HCT116 (cell line): ENCODE measurements around the gene SLBP. TPM values are rescaled to one million over a fixed set of nuclear protein-coding genes. Genes with fewer than 3 reads are reported as not detected.

Experiments
- ATAC-seq: fragments of 200-7000 bp; cut with Tn5 transposase; 2 replicates; pipeline ENCODE4 v1.9.1; 2020; ENCODE audit warnings: mild to moderate bottlenecking, moderate library complexity
- BruUV-seq: library from RNA; stranded (reverse); fragments of 400-500 nt; replicated peaks from 2 replicates; lab custom pipeline; 2021; lab: Mats Ljungman, UMichigan
- CTCF ChIA-PET: fragments of 300-600 bp; sonication (Branson Sonifier 250); formaldehyde crosslinking; loops from one replicate; lab custom pipeline; 2021; ENCODE audit warnings: antibody characterized with exemption; lab: Charles Lee
- POLR2A ChIA-PET: fragments of 300-600, 350-600 bp; sonication (Branson Sonifier 250); formaldehyde crosslinking; loops from one replicate; lab custom pipeline; 2021; ENCODE audit warnings: antibody characterized with exemption; lab: Charles Lee
- RAD21 ChIA-PET, 2 experiments: fragments of 300-600 bp; sonication (Branson Sonifier 250); formaldehyde crosslinking; loops; one replicate each; lab custom pipeline; 2023; ENCODE audit warnings: low total read pairs in 2 of 2; ENCODE audit not compliant: uncharacterized antibody in 2 of 2, unreplicated experiment in 2 of 2, low non-redundant PET in 1 of 2; lab: Charles Lee
- DNase-seq: peaks from one replicate; pipeline ENCODE4 v3.0.0-alpha.2; 2010; ENCODE audit warnings: low read depth, low spot score
- H2AFZ ChIP-seq: fragments of 200-600 bp; shearing (Covaris generic), sonication (generic); 2 replicates; pipeline ENCODE4 v1.6.1; 2017; ENCODE audit warnings: low read depth, mixed run types, mixed read lengths, antibody characterized with exemption, low read length; ENCODE audit not compliant: poor library complexity, severe bottlenecking
- H3K27ac ChIP-seq: 2 replicates; pipeline ENCODE4 v1.5.1; 2012; ENCODE audit warnings: low read depth, low read length
- H3K27me3 ChIP-seq: fragments of 200-600 bp; sonication (generic); 2 replicates; pipeline ENCODE4 v1.6.1; 2016; ENCODE audit warnings: mixed run types, low read length, mixed read lengths; ENCODE audit not compliant: insufficient read depth
- H3K36me3 ChIP-seq, 2 experiments: fragments of 200-500 bp in 1 of 2; fragments of 200-600 bp in 1 of 2; sonication (Bioruptor generic) in 1 of 2; sonication (generic) in 1 of 2; 2 replicates each; pipeline versions ENCODE4 v1.5.1 to v1.6.1; 2014 to 2016; ENCODE audit warnings: low read length in 2 of 2, inconsistent platforms in 1 of 2, mixed read lengths in 1 of 2, mixed run types in 1 of 2; ENCODE audit not compliant: insufficient read depth in 2 of 2, control insufficient read depth in 1 of 2
- H3K4me1 ChIP-seq, 2 experiments: fragments of 200-600 bp in 1 of 2; sonication (generic) in 1 of 2; 2 replicates each; pipeline versions ENCODE4 v1.5.1 to v1.6.1; 2012 to 2017; ENCODE audit warnings: low read length in 2 of 2, inconsistent platforms in 1 of 2, mild to moderate bottlenecking in 1 of 2, mixed read lengths in 1 of 2, mixed run types in 1 of 2, moderate library complexity in 1 of 2; ENCODE audit not compliant: insufficient read depth in 2 of 2, control insufficient read depth in 1 of 2
- H3K4me2 ChIP-seq: fragments of 200-600 bp; sonication (generic); 2 replicates; pipeline ENCODE4 v1.6.1; 2017; ENCODE audit warnings: mixed run types, low read length, mixed read lengths
- H3K4me3 ChIP-seq, 2 experiments: fragments of 200-600 bp in 1 of 2; sonication (generic) in 1 of 2; replicated peaks in 1 of 2; 2 replicates each; pipeline ENCODE4 v1.5.1; 2011 to 2016; ENCODE audit warnings: low read length in 2 of 2, control low read depth in 1 of 2, low read depth in 1 of 2, mild to moderate bottlenecking in 1 of 2, mixed read lengths in 1 of 2, mixed run types in 1 of 2
- H3K79me2 ChIP-seq: fragments of 200-600 bp; sonication (generic); 2 replicates; pipeline ENCODE4 v1.6.1; 2017; ENCODE audit warnings: mild to moderate bottlenecking, mixed run types, low read length, moderate library complexity, mixed read lengths; ENCODE audit not compliant: insufficient read depth
- H3K9ac ChIP-seq: fragments of 200-600 bp; sonication (generic); 2 replicates; pipeline ENCODE4 v1.6.1; 2016; ENCODE audit warnings: low read length, mixed read lengths
- H3K9me2 ChIP-seq: fragments of 200-600 bp; sonication (generic), shearing (Covaris generic); 2 replicates; pipeline ENCODE4 v1.6.1; 2017; ENCODE audit warnings: mixed run types, mild to moderate bottlenecking, moderate library complexity; ENCODE audit not compliant: insufficient read depth
- H3K9me3 ChIP-seq, 2 experiments: fragments of 200-500 bp in 1 of 2; fragments of 200-600 bp in 1 of 2; sonication (Bioruptor generic) in 1 of 2; sonication (generic) in 1 of 2; 2 replicates each; pipeline ENCODE4 v1.6.1; 2014 to 2017; ENCODE audit warnings: low read length in 2 of 2, mixed read lengths in 2 of 2, inconsistent platforms in 1 of 2, low read depth in 1 of 2, mild to moderate bottlenecking in 1 of 2, mixed run types in 1 of 2, moderate library complexity in 1 of 2; ENCODE audit not compliant: control insufficient read depth in 1 of 2, insufficient read depth in 1 of 2
- H4K20me1 ChIP-seq: fragments of 200-600 bp; sonication (generic), shearing (Covaris generic); 2 replicates; pipeline ENCODE4 v1.6.1; 2017; ENCODE audit warnings: mixed run types, mild to moderate bottlenecking, moderate library complexity; ENCODE audit not compliant: insufficient read depth
- CEBPB ChIP-seq: IDR thresholded peaks from 2 replicates; pipeline ENCODE4 v1.6.1; 2012; ENCODE audit warnings: low read depth
- EGR1 ChIP-seq: IDR thresholded peaks from 2 replicates; pipeline ENCODE4 v1.6.1; 2012; ENCODE audit warnings: low read depth
- ELF1 ChIP-seq: IDR thresholded peaks from 2 replicates; pipeline ENCODE4 v1.6.1; 2012; ENCODE audit warnings: low read depth, borderline replicate concordance
- EZH2 ChIP-seq: fragments of 200-600 bp; sonication (generic); IDR thresholded peaks from 2 replicates; pipeline ENCODE4 v1.6.1; 2017; ENCODE audit warnings: antibody characterized with exemption, mixed run types
- EZH2phosphoT487 ChIP-seq: fragments of 200-600 bp; IDR thresholded peaks from 2 replicates; pipeline ENCODE4 v1.6.1; 2018; ENCODE audit warnings: antibody characterized with exemption, borderline replicate concordance
- JUND ChIP-seq: IDR thresholded peaks from 2 replicates; pipeline ENCODE4 v1.6.1; 2012
- POLR2A ChIP-seq: IDR thresholded peaks from 2 replicates; pipeline ENCODE4 v1.7.0; 2011; ENCODE audit warnings: borderline replicate concordance; ENCODE audit not compliant: insufficient read depth, insufficient read length; ENCODE audit errors: extremely low read depth
- POLR2AphosphoS5 ChIP-seq: IDR thresholded peaks from 2 replicates; pipeline ENCODE4 v1.6.1; 2011; ENCODE audit warnings: mild to moderate bottlenecking, low read depth, low read length, moderate library complexity
- RAD21 ChIP-seq: IDR thresholded peaks from 2 replicates; pipeline ENCODE4 v1.6.1; 2012; ENCODE audit warnings: low read depth, mild to moderate bottlenecking
- SP1 ChIP-seq: IDR thresholded peaks from 2 replicates; pipeline ENCODE4 v1.6.1; 2012; ENCODE audit warnings: low read depth
- SRF ChIP-seq: IDR thresholded peaks from 2 replicates; pipeline ENCODE4 v1.6.1; 2012; ENCODE audit warnings: low read depth
- YY1 ChIP-seq: IDR thresholded peaks from 2 replicates; pipeline ENCODE4 v1.6.1; 2011; ENCODE audit warnings: low read length, low read depth, moderate library complexity, mild to moderate bottlenecking; ENCODE audit not compliant: insufficient replicate concordance; ENCODE audit errors: extremely low read depth
- ZBTB33 ChIP-seq: IDR thresholded peaks from 2 replicates; pipeline ENCODE4 v1.6.1; 2011; ENCODE audit warnings: mild to moderate bottlenecking, low read length, moderate library complexity; ENCODE audit not compliant: insufficient replicate concordance; ENCODE audit errors: extremely low read depth
- ZFX ChIP-seq: fragments of 450-650 bp; IDR thresholded peaks from 2 replicates; pipeline ENCODE4 v1.6.1; 2017
- ZNF274 ChIP-seq: fragments of 200-500 bp; sonication (Bioruptor generic); IDR thresholded peaks from 2 replicates; pipeline ENCODE4 v1.6.1; 2014; ENCODE audit warnings: mild to moderate bottlenecking, low read depth, low read length, inconsistent platforms
- intact Hi-C: fragments of 100-400 bp; cut with micrococcal nuclease; formaldehyde crosslinking; loops from 2 replicates; pipeline ENCODE4 v1.10.0; 2022
- total RNA-seq: library from RNA; stranded (reverse); gene quantifications from one replicate; pipeline ENCODE4 v1.2.1, GENCODE V29; 2021; ENCODE audit not compliant: unreplicated experiment
- TF ChIP-seq, protein P1 (sequence below): IDR thresholded peaks from 2 replicates; pipeline ENCODE4 v1.6.1; 2012
- TF ChIP-seq, protein P2 (sequence below), 3 experiments: fragments of 200-600 bp in 1 of 3; sonication (generic) in 1 of 3; IDR thresholded peaks in 2 of 3; conservative IDR thresholded peaks in 1 of 3; 2 replicates each; pipeline ENCODE4 v1.5.1; 2012 to 2017; ENCODE audit warnings: low read depth in 2 of 3, low read length in 2 of 3, antibody characterized with exemption in 1 of 3, borderline replicate concordance in 1 of 3, control low read depth in 1 of 3, mild to moderate bottlenecking in 1 of 3, mixed read lengths in 1 of 3, mixed run types in 1 of 3, moderate library complexity in 1 of 3; ENCODE audit not compliant: insufficient read depth in 1 of 3
- TF ChIP-seq, protein P3 (sequence below): IDR thresholded peaks from 2 replicates; pipeline ENCODE4 v1.6.1; 2012

The SLBP gene
- total RNA-seq, 1 experiment from 2014 or later = 101 TPM

DNA sequence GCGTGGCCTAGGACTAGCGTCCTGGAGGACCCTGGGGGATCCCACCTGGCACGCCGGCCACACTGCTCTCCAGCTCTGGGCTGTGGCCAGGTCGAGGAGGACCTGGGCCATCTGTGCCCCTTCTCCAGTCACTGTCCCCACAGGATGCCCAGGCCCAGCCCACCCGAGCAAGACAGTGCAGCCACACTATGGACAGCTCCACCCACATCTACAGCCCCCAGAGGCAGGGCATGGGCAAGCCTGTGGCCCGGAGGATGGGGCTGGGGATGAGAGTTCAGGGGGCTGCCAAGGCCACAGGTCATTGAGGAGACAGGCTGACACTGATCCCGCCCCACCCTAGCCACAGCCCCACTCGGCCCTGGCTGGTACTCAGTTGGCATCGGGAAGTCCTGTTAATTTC is 58.3 kb downstream of the SLBP start:
- no peaks in the 10 kb centered on the region for H3K9me2 ChIP-seq
- ATAC-seq (no peak), DNase-seq (no peak)
- no peaks in the 10 kb centered on the region for H4K20me1 ChIP-seq
- H3K4me1 ChIP-seq = peaks cover 7% of the 10 kb centered on the region in 2 experiments; a peak in 3 of 4 replicates
- no peaks in the 10 kb centered on the region for H3K27me3 ChIP-seq
- no peak overlapping the region for H2AFZ ChIP-seq
- no peaks in the 10 kb centered on the region for H3K36me3 ChIP-seq
- no peak overlapping the region for H3K27ac ChIP-seq
- H3K4me2 ChIP-seq = no peak overlapping the region
- no peaks in the 10 kb centered on the region for H3K79me2 ChIP-seq
- ChIA-PET POLR2A (no interaction called here), CTCF (no interaction called here), RAD21 (no interaction called here)
- no TSS peak for BruUV-seq
- no peak for TF ChIP-seq POLR2A
- no peak for TF ChIP-seq YY1
- no peak for TF ChIP-seq POLR2AphosphoS5
- TF ChIP-seq, protein P1, sequence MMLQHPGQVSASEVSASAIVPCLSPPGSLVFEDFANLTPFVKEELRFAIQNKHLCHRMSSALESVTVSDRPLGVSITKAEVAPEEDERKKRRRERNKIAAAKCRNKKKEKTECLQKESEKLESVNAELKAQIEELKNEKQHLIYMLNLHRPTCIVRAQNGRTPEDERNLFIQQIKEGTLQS = no peak
- no peak for TF ChIP-seq JUND
- TF ChIP-seq EZH2 = no peak
- no peak for TF ChIP-seq ZFX
- no peak for TF ChIP-seq ELF1
- no peak for TF ChIP-seq RAD21
- TF ChIP-seq, protein P2, sequence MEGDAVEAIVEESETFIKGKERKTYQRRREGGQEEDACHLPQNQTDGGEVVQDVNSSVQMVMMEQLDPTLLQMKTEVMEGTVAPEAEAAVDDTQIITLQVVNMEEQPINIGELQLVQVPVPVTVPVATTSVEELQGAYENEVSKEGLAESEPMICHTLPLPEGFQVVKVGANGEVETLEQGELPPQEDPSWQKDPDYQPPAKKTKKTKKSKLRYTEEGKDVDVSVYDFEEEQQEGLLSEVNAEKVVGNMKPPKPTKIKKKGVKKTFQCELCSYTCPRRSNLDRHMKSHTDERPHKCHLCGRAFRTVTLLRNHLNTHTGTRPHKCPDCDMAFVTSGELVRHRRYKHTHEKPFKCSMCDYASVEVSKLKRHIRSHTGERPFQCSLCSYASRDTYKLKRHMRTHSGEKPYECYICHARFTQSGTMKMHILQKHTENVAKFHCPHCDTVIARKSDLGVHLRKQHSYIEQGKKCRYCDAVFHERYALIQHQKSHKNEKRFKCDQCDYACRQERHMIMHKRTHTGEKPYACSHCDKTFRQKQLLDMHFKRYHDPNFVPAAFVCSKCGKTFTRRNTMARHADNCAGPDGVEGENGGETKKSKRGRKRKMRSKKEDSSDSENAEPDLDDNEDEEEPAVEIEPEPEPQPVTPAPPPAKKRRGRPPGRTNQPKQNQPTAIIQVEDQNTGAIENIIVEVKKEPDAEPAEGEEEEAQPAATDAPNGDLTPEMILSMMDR (IDR thresholded peaks at IDR 0.05 in 2 of 3, conservative IDR thresholded peaks at IDR 0.05 in 1 of 3; ENCODE audit: borderline replicate concordance in 1 of 3, insufficient read depth in 1 of 3, low read depth in 2 of 3, low read length in 2 of 3) = no peak
- TF ChIP-seq SRF = no peak
- TF ChIP-seq CEBPB = no peak
- no peak for TF ChIP-seq SP1
- no peak for TF ChIP-seq EGR1
- no peak for TF ChIP-seq EZH2phosphoT487
- TF ChIP-seq, protein P3, sequence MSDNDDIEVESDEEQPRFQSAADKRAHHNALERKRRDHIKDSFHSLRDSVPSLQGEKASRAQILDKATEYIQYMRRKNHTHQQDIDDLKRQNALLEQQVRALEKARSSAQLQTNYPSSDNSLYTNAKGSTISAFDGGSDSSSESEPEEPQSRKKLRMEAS = no peak
- TF ChIP-seq ZNF274 = no peak
- TF ChIP-seq ZBTB33 = no peak
- no peak overlapping the region for H3K9ac ChIP-seq
- no peak overlapping the region for H3K4me3 ChIP-seq
- H3K9me3 ChIP-seq = no peaks in the 10 kb centered on the region
- intact Hi-C loops = no loop called here
